GM18868 (cell line): ENCODE measurements around the gene PTPRD.
A peak's percentile ranks its signal among the peaks of the same experiment; 100 is the strongest.

ENCODE experiments used
- ATAC-seq: cut with Tn5 transposase; IDR thresholded peaks from one replicate; pipeline ENCODE4 v1.9.1; 2021; ENCODE audit warnings: mild to moderate bottlenecking, moderate library complexity; ENCODE audit not compliant: unreplicated experiment

PTPRD gene

GRCh38 chr9:8389531-8389930 lies 2223.3 kb downstream of the PTPRD start:
- ATAC-seq = no peak

- no peak for ATAC-seq
Measured at GRCh38 chr9:8388132-8388531, 2224.7 kb downstream of the PTPRD start.

DNA sequence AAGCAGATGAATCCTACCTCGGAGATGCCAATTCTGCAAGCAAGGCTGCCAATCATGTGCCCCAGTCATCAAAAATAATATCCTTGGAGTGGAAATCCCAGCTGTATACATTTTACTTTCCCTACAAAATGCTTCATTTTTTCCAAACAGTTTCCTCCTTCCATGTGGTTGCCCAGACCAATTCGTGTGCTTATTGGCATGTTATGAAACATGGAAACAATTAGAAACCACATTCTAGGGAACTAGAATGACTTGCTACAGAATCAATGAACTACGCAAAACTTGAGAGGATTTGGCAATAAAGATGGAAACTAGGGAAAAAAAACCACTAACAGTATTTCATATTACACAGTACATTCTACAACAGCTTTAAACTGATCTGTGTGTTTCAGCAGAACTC lies 2228.7 kb downstream of the PTPRD start:
- no peak for ATAC-seq

- ATAC-seq = no peak
Measured at GRCh38 chr9:8382777-8383527, 2229.8 kb downstream of the PTPRD start.

DNA sequence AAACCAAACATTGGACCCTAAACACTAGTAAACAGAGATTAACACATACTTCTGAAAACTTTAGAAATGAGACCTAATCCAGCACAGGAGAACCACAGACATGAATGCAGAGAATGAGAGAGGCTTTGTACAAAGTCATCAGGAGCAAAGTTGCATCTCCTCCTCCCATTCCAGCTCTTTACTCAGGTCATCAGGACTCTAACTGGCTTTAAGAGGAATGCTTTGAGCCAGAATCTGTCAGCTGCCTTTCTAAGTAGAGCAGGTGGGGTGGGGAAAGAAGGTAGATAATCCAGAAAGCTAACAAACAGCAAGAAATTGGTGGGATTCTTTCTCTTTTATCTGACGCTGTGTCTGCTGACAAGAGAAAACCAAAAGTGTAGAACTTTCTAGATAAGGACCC lies 2230.5 kb downstream of the PTPRD start:
- ATAC-seq = no peak

GRCh38 chr9:8381601-8382000 lies 2231.2 kb downstream of the PTPRD start:
- ATAC-seq = no peak

GRCh38 chr9:8374471-8374870 lies 2238.3 kb downstream of the PTPRD start:
- ATAC-seq = no peak

- ATAC-seq = no peak
Measured at GRCh38 chr9:8371686-8372085, 2241.1 kb downstream of the PTPRD start.

DNA sequence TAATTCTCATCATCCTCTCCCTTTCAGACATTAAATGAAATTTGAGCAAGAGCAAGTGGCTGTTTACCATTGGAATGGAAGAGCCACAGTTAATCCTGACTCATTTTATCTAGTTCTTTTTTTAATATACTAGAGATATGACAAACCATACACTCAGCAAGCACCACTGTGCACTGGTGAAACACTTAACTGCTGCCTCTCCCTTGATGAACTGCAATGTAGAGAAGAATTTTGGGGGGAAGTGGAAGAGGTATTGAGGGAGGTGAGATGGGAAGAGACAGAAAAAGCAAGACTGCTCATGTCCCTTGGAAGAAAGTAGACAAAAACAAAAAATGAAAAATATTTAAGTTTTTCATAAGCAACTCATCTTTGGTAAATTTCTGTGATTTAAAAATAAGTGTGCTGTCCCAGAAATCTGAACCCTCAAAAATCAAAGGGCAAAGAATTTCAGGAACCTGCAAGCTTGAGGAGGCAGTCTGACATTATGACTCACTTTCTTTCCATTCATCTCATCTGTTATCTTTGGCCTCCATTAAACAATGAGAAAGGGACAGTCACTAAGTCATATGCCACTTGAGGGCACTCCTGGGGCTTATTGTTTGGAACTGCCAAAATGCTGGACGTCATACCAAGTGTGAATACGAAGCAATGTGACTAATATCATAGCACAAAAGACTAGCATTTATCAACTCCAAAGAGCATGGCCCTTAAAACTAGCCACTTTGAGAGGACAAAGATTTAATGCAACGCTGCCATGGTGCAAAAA lies 2246.5 kb downstream of the PTPRD start:
- ATAC-seq = no peak

GRCh38 chr9:8365466-8366160 lies 2247.2 kb downstream of the PTPRD start:
- ATAC-seq = no peak

- peak; percentile 47 for ATAC-seq
Measured at GRCh38 chr9:8365029-8365428, 2247.8 kb downstream of the PTPRD start.

- no peak for ATAC-seq
Measured at GRCh38 chr9:8364026-8364752, 2248.6 kb downstream of the PTPRD start.

GRCh38 chr9:8362250-8362649 lies 2250.6 kb downstream of the PTPRD start:
- no peak for ATAC-seq

DNA sequence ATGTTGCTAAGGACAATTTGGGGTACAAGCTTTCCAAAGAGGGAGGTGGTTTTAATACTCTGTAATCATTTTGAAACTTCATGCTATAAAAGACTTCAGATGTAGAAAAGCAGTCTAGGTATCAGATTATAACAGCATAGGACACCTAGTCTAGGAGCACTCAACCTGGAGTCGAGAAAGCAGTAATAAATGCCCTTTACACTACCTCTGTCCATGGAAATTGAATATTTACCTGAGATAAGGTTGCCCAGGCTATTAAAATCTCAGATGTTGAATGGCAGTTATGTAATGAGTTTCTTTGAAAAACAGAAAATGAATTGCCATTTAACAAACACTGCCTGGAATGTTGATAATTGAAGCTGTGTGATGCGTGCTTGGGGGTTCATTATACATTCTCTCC lies 2251.4 kb downstream of the PTPRD start:
- no peak for ATAC-seq

GRCh38 chr9:8356406-8356805 lies 2256.4 kb downstream of the PTPRD start:
- ATAC-seq = no peak

DNA sequence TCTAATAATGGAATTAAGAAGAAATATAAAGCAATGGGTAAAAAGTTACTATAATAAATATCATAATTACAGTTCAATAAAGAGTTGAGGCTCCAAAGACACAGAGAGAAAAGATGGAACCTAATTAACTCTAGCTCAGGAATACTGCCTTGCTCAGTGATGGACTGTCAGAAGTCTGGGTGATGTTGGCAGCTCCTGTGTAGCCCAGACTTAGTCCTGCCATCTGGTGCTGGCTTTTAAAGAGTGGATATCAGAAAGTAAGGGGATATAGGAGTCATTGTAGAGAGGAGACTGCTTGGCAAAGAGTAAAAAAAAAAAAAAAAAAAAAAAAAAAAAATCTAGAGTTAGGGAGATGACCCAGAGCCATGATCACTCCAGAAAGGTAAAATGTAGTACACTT lies 2261.4 kb downstream of the PTPRD start:
- ATAC-seq = no peak

DNA sequence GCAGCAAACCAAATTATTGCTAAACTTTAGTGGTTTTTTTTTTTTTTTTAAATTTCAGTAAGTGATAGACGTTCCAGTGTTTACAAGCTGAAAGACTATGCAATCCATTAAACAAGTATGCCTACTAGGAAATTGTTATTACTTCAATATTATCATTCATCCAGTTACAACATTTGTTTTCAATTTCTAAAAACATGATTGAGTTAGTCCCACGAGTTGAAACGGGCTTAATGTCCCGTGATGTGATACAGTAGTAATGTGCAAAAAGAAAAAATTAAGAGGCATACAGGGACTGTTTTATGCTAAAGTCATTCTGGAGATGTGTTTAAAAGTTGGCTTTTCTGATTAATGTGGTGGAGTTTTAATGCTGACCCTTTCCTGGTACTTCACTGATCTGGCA lies 2262.9 kb downstream of the PTPRD start:
- ATAC-seq = no peak

- ATAC-seq = no peak
Measured at GRCh38 chr9:8349376-8349775, 2263.4 kb downstream of the PTPRD start.

DNA sequence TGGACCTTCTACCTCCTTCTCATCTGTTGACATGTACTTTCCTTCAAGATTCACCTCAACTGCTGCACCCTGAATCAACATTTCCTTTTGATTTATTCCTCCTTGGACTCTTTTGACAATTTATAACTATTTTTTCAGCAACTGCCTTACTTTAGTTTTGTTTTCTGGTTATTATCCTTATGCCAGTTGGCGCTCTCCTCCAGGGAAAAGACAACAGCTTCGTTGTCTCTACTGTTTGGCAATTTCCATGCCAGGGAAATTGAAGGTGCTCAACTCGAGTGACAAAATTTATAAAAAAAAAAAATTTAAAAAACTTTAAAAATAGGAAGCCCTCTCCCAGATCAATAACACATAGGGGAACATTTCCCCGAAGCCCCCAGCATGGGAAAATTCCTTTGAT lies 2264.0 kb downstream of the PTPRD start:
- ATAC-seq = no peak

GRCh38 chr9:8346296-8346695 lies 2266.5 kb downstream of the PTPRD start:
- no peak for ATAC-seq
